HG02763 (cell line): ENCODE measurements around the gene PEBP1.
A peak's percentile ranks its signal among the peaks of the same experiment; 100 is the strongest.

Experiments
- ATAC-seq: cut with Tn5 transposase; IDR thresholded peaks from one replicate; pipeline ENCODE4 v1.9.1; 2021; ENCODE audit warnings: mild to moderate bottlenecking, moderate library complexity; ENCODE audit not compliant: unreplicated experiment

Gene PEBP1

GRCh38 chr12:118135788-118136558 lies at the start of gene PEBP1:
Gene PEBP1 (plus strand): TSS chr12:118136124. CDS start chr12:118136210, 86 bp downstream.
- ATAC-seq = peak; percentile 96

- ATAC-seq = no peak
Measured at GRCh38 chr12:118089782-118090181, 46.1 kb upstream of the PEBP1 start.

GRCh38 chr12:118094039-118094438 lies 41.9 kb upstream of the PEBP1 start:
- ATAC-seq = no peak

- no peak for ATAC-seq
Measured at GRCh38 chr12:118098401-118098800, 37.5 kb upstream of the PEBP1 start.

- ATAC-seq = no peak
Measured at GRCh38 chr12:118098911-118099671, 36.8 kb upstream of the PEBP1 start.

- ATAC-seq = no peak
Measured at GRCh38 chr12:118101051-118101450, 34.9 kb upstream of the PEBP1 start.

- ATAC-seq = no peak
Measured at GRCh38 chr12:118102070-118102469, 33.9 kb upstream of the PEBP1 start.

- ATAC-seq = no peak
Measured at GRCh38 chr12:118102609-118103008, 33.3 kb upstream of the PEBP1 start.

GRCh38 chr12:118103201-118103600 lies 32.7 kb upstream of the PEBP1 start:
- no peak for ATAC-seq

- ATAC-seq = no peak
Measured at GRCh38 chr12:118103601-118104382, 32.1 kb upstream of the PEBP1 start, which contains the start of gene VSIG10. Gene VSIG10 (minus strand): TSS chr12:118104011. CDS start chr12:118103671, 340 bp downstream.

- no peak for ATAC-seq
Measured at GRCh38 chr12:118107011-118107410, 28.9 kb upstream of the PEBP1 start.

GRCh38 chr12:118107694-118108093 lies 28.2 kb upstream of the PEBP1 start:
- no peak for ATAC-seq

GRCh38 chr12:118109088-118109487 lies 26.8 kb upstream of the PEBP1 start:
- no peak for ATAC-seq

- no peak for ATAC-seq
Measured at GRCh38 chr12:118119449-118119879, 16.5 kb upstream of the PEBP1 start.

GRCh38 chr12:118120579-118121363 lies 15.2 kb upstream of the PEBP1 start:
- ATAC-seq = no peak

GRCh38 chr12:118122264-118122663 lies 13.7 kb upstream of the PEBP1 start:
- ATAC-seq = no peak

- ATAC-seq = no peak
Measured at GRCh38 chr12:118124333-118124874, 11.5 kb upstream of the PEBP1 start.

GRCh38 chr12:118125743-118126118 lies 10.2 kb upstream of the PEBP1 start:
- ATAC-seq = no peak

GRCh38 chr12:118126119-118126757 lies 9.7 kb upstream of the PEBP1 start:
- ATAC-seq = no peak

- ATAC-seq = no peak
Measured at GRCh38 chr12:118127867-118128266, 8.1 kb upstream of the PEBP1 start.
